Right lobe of liver (tissue), 4 donors: Measurements from ENCODE around the gene SLC2A4RG.

ENCODE experiments used
- POLR2A ChIP-seq: fragments of 450-650 bp; IDR thresholded peaks from one replicate; pipeline ENCODE4 v1.6.1; 2017; ENCODE audit warnings: antibody characterized with exemption, mild to moderate bottlenecking
- TF ChIP-seq, protein P1 (sequence below), 4 donors: fragments of 200-600 bp in 3 of 4; fragments of 450-650 bp in 1 of 4; IDR thresholded peaks; one replicate each; pipeline versions ENCODE4 v1.5.1 to v1.8.0; 2016 to 2022; ENCODE audit warnings: antibody characterized with exemption in 4 of 4, mild to moderate bottlenecking in 2 of 4
- donor health status: DM: no; HTN: no; CAD: no.
- donor health status: DM: no; HTN: no; CAD: no.
- donor health status: DM: no; HTN: yes; CAD: no.

DNA sequence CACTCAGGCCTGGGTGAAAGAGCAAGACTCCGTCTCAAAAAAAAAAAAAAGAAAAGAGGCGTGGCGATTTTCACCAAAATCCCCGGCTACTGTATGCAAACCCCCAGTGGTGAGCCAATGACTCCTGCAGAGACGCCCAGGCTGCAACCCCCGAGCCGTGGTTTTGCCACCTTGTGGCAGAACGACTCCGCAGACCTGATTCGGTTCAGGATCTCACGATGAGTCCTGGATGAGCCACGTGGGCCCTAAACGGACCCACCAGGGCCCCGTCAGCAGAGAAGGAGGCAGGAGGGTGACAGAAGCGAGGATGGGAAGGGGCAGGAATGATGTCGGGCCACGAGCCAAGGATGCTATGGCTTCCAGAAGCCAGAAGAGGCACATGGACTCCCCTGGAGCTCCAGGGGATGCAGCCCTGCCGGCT lies 42.5 kb downstream of the SLC2A4RG start:
- TF ChIP-seq, protein P1, sequence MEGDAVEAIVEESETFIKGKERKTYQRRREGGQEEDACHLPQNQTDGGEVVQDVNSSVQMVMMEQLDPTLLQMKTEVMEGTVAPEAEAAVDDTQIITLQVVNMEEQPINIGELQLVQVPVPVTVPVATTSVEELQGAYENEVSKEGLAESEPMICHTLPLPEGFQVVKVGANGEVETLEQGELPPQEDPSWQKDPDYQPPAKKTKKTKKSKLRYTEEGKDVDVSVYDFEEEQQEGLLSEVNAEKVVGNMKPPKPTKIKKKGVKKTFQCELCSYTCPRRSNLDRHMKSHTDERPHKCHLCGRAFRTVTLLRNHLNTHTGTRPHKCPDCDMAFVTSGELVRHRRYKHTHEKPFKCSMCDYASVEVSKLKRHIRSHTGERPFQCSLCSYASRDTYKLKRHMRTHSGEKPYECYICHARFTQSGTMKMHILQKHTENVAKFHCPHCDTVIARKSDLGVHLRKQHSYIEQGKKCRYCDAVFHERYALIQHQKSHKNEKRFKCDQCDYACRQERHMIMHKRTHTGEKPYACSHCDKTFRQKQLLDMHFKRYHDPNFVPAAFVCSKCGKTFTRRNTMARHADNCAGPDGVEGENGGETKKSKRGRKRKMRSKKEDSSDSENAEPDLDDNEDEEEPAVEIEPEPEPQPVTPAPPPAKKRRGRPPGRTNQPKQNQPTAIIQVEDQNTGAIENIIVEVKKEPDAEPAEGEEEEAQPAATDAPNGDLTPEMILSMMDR (IDR thresholded peaks at IDR 0.05) = no peak
- TF ChIP-seq POLR2A = no peak
